ENCODE data around the gene PRKAR2A.

Gene PRKAR2A

DNA sequence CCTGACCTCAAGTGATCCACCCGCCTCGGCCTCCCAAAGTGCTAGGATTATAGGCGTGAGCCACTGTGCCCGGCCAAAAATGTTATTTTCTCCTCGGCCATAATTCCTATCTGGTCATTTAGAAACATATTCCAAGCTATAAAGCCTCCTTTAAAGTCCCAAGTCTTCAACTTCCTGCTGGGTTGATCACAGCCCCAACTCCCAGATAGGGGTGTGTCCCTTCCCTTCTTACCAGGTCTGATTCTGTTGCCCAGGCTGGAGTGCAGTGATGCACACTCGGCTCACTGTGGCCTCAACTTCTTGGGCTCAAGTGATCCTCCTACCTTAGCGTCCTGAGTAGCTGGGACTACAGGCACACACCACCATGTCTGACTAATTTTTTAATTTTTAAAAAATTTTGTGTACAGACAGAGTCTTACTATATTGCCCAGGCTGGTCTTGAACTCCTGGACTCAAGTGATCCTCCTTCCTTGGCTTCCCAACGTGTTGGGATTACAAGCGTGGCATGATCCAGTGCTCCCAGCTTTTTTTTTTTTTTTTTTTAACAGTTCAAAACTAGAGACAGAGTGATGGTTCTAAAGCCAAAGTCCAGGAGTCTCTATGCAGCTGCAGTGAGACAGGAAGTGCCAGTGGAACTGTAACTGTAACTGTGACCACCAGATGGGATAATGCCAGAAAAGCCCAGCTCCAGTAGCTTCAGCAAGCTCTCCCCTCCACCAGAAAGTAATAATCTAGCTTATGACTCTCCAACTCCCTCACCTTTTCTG, 8.2 kb upstream of the PRKAR2A start:
- no peak for TF ChIP-seq POLR2A (IDR thresholded peaks at IDR 0.05; ENCODE audit: extremely low read depth, insufficient read length)
- TF ChIP-seq, protein P1, sequence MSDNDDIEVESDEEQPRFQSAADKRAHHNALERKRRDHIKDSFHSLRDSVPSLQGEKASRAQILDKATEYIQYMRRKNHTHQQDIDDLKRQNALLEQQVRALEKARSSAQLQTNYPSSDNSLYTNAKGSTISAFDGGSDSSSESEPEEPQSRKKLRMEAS (IDR thresholded peaks at IDR 0.05; ENCODE audit: low read depth, low read length), result no peak
- TF ChIP-seq MYC (IDR thresholded peaks at IDR 0.05; ENCODE audit: low read depth, low read length), result no peak
- TF ChIP-seq, protein P2, sequence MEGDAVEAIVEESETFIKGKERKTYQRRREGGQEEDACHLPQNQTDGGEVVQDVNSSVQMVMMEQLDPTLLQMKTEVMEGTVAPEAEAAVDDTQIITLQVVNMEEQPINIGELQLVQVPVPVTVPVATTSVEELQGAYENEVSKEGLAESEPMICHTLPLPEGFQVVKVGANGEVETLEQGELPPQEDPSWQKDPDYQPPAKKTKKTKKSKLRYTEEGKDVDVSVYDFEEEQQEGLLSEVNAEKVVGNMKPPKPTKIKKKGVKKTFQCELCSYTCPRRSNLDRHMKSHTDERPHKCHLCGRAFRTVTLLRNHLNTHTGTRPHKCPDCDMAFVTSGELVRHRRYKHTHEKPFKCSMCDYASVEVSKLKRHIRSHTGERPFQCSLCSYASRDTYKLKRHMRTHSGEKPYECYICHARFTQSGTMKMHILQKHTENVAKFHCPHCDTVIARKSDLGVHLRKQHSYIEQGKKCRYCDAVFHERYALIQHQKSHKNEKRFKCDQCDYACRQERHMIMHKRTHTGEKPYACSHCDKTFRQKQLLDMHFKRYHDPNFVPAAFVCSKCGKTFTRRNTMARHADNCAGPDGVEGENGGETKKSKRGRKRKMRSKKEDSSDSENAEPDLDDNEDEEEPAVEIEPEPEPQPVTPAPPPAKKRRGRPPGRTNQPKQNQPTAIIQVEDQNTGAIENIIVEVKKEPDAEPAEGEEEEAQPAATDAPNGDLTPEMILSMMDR (IDR thresholded peaks at IDR 0.05; ENCODE audit: low read depth, low read length), result no peak
- peak; percentile 21 for DNase-seq (ENCODE audit: low read depth)

DNA sequence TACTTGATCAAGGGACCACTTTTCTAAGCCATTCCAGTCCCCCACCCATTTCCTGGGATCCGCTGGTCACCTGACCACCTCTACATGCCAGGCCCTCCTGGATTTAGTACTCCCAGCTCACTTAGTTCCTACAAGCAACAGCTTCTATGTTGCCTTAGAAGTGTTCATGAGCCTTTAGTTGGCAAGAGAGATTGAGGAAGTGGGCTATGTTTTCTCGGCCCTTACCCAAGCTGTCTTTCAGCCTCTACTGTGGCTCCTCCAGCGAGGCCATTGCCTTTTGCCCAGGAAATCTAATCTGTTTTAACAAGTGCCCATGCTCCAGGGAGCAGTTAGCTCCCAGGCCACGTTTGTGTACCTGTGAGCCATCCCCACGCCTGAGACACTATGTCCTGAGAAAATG, 4.5 kb upstream of the PRKAR2A start:
- no peak for TF ChIP-seq POLR2A (IDR thresholded peaks at IDR 0.05; ENCODE audit: extremely low read depth, insufficient read length)
- TF ChIP-seq, protein P2 (IDR thresholded peaks at IDR 0.05; ENCODE audit: low read depth, low read length), result no peak
- TF ChIP-seq, protein P1 (IDR thresholded peaks at IDR 0.05; ENCODE audit: low read depth, low read length), result no peak
- no peak for TF ChIP-seq MYC (IDR thresholded peaks at IDR 0.05; ENCODE audit: low read depth, low read length)
- H3K4me3 ChIP-seq (ENCODE audit: low read depth, low read length), result no peak overlapping the region
- peak; percentile 22 for DNase-seq (ENCODE audit: low read depth)

More for the DNA sequence above, 8.2 kb upstream of the PRKAR2A start:
- no peak overlapping the region for H3K4me3 ChIP-seq (ENCODE audit: low read depth, low read length)

DNA sequence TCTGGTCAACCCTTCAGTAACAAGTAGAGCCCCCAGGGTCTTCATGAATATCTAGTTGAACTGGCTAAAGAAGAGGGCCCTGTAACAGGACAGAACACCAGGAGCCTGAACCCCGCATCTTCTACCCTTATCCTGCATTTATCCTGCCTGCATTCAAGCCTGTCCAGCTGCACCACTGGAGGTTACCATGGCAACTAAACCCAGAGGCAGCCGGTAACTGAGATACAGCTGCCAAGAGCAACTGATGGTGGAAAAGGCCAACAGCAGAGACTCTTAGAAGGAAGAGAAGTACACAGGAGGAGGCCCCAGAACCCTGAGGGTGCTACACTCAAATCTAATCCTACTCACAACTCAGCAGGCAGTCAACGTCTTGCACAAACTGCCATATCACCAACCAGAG, 3.7 kb upstream of the PRKAR2A start:
- no peak for DNase-seq (ENCODE audit: low read depth)

DNA sequence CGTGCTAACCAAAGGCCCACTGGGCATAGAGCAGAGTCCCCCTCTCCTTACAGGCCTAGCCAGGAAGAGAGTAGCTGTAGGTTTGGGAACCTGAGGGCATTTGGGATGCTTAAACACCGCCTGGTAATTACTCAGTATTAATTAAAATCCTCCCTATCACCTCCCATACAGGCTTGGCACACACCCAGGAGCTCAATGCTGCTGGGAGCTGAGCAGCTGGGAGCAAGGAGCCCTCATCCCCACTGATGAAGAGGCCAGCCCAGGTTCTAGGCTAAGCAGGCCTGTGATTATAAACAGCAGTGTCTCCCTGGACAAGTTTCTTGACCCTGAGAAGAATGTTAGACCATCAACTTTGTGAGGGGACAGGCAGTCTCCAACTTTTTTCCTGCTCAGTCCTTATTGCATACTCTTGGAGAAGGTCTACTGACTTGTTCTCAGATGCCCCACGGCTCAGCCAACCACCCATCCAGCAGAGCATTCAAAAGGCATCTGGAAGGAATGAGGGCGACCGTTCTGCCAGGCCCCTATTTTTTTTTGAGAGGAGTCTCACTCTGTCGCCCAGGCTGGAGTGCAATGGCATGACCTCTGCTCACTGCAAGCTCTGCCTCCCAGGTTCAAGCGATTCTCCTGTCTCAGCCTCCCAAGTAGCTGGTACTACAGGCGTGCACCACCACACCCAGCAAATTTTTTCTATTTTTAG, 1.3 kb upstream of the PRKAR2A start:
- no peak overlapping the region for H3K4me3 ChIP-seq (ENCODE audit: low read depth, low read length)
- no peak for DNase-seq (ENCODE audit: low read depth)
- TF ChIP-seq POLR2A (IDR thresholded peaks at IDR 0.05; ENCODE audit: extremely low read depth, insufficient read length) (no peak), MYC (IDR thresholded peaks at IDR 0.05; ENCODE audit: low read depth, low read length) (no peak)
- TF ChIP-seq, protein P2 (IDR thresholded peaks at IDR 0.05; ENCODE audit: low read depth, low read length), result no peak
- TF ChIP-seq, protein P1 (IDR thresholded peaks at IDR 0.05; ENCODE audit: low read depth, low read length), result no peak

More for the DNA sequence above, 3.7 kb upstream of the PRKAR2A start:
- no peak overlapping the region for H3K4me3 ChIP-seq (ENCODE audit: low read depth, low read length)
- TF ChIP-seq, protein P1 (IDR thresholded peaks at IDR 0.05; ENCODE audit: low read depth, low read length), result no peak
- TF ChIP-seq, protein P2 (IDR thresholded peaks at IDR 0.05; ENCODE audit: low read depth, low read length), result no peak

DNA sequence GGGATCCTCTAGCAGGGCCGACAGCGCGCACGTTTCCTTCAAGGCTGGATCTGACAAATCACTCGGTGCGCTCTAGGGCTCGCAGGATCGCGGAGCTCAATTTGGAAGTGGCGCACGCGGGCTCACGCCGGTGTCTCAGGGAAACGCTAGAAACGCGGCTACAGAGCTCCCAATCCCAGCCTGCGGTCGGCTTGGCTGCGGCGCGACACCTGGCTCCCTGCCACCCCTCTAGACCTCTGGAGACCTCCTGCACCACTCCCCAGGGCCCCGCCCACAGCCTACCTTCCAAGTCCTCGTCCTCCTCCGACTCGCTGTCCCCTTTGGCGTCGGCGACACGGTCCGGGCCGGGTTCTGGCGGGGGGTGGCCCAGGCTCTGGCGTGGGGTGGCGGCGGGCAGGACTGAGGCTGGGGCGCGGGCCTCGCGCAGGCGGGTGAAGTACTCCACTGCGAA, 596 bp downstream of the PRKAR2A start:
- DNase-seq (ENCODE audit: low read depth), result peak; percentile 80
- H3K4me3 ChIP-seq (ENCODE audit: low read depth, low read length), result peak overlapping the region; percentile 63
- TF ChIP-seq, protein P2 (IDR thresholded peaks at IDR 0.05; ENCODE audit: low read depth, low read length), result no peak
- no peak for TF ChIP-seq MYC (IDR thresholded peaks at IDR 0.05; ENCODE audit: low read depth, low read length)
- no peak for TF ChIP-seq POLR2A (IDR thresholded peaks at IDR 0.05; ENCODE audit: extremely low read depth, insufficient read length)
- TF ChIP-seq, protein P1 (IDR thresholded peaks at IDR 0.05; ENCODE audit: low read depth, low read length), result peak; percentile 27; the same call in 1 of the 2 replicates
